ENCODE measurements around the gene CTNNBIP1.
"Not testable (repeated sequence)": the region's sequence is repeated elsewhere in the genome, so short reads cannot be mapped to it uniquely, and the experiment has no call there.

Gene CTNNBIP1, protein sequence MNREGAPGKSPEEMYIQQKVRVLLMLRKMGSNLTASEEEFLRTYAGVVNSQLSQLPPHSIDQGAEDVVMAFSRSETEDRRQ

GRCh38 chr1:9910076-9910422 is at the start of gene CTNNBIP1:
Gene CTNNBIP1 (minus strand): TSS chr1:9910269. CDS start chr1:9872064, 38,205 bp downstream.
- peak within 1 kb of the TSS; percentile 96 for H3K27ac Mint-ChIP-seq
- peak; percentile 85 for ATAC-seq

DNA sequence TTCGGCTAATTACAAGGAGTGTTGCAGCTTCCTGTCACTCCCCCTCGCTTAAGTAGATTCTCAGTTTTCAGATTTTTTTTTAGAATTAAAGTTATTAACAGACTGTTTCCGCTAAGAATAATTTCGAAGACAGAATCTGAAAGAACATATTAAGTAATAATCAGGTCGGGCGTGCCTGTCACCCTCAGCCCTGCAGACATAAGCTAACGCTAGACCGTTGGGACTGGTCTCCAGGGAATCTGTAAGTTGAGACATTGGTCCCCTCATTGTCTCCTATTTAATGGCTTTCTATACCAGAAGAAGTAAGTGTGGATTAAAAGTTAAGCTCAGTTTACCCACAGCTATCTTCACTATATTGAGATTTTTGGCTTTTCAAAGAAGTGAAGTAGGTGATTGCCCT is 47.7 kb upstream of the CTNNBIP1 start:
- H3K4me1 Mint-ChIP-seq: no peaks in the 10 kb centered on the region
- no peaks in the 10 kb centered on the region for H3K9me3 Mint-ChIP-seq
- ATAC-seq (no peak), DNase-seq (no peak)
- H3K27ac Mint-ChIP-seq: no peak overlapping the region
- H3K4me3 Mint-ChIP-seq: no peak overlapping the region
- no peaks in the 10 kb centered on the region for H3K27me3 Mint-ChIP-seq

More at GRCh38 chr1:9910076-9910422, at the start of gene CTNNBIP1:
- H3K27me3 Mint-ChIP-seq: no peaks in the 10 kb centered on the region
- H3K4me1 Mint-ChIP-seq: peaks cover 37% of the 10 kb centered on the region
- no peak for DNase-seq
- peak within 1 kb of the TSS; percentile 93 to 97 for H3K4me3 Mint-ChIP-seq
- H3K9me3 Mint-ChIP-seq: no peaks in the 10 kb centered on the region

DNA sequence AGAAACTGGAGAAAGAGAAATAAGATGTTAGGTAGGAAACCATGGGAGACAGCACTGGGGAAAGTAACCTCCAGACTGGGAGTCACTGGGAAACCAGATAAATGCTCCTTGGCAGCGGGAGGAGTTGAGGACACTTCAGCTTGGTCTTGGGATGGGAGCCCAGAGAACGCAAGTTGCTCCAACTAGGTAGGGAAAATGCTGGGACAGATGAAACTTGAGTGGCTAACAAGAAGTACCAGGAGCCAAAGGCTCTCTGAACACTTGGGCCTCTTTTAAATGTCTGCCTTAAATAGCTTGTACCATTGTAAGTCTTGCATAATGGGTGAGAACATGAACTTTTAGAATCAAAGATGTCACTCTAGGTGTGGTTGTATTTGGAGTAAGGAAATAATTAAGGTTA is 36.2 kb upstream of the CTNNBIP1 start:
- DNase-seq (no peak), ATAC-seq (no peak)
- Mint-ChIP-seq H3K4me3 (no peak overlapping the region), H3K9me3 (no peaks in the 10 kb centered on the region), H3K4me1 (peaks cover 24% of the 10 kb centered on the region), H3K27me3 (no peaks in the 10 kb centered on the region), H3K27ac (no peak overlapping the region)

DNA sequence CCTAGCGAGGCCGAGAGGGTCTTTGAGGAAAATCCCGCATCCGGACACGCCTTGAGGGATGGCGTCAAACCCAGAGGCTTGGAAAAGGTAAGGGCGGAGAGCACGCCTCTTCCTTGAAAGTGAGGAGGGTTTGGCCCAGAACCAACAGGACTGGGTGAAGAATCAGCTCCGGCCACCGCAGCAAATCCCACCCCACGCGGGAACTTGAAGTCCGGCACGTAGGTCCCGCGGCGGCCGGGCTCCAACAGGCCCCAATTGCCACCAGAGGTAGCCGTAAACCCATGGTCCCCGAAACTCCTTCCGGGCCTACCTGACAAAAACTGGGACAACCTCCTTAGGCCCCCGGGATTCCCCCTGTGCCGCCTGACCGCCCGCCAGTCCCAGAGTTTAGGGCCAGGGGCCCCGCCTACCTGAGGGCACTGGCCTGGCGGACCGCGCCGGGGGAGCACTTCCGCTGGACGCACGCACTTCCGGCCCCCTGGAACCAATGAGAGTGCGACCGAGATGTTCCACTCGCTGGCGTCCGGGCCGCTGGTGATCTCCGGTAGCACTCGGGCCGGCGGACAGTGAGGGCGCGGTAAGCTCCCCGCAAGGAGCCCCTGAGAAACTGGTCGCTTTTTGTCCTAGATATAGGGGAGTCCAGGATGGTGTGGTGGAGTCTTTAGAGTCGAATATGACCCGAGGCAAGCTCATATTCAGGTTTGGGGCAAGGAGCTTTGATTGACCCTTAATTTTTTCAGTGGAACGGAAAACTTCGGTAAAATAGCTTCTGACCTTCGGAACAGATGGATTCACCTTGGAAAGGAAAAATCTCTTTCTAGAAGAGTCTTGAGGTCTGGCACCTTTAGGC is 33.1 kb upstream of the CTNNBIP1 start, which contains the start of the genes LZIC and NMNAT1:
Gene LZIC (minus strand): TSS at position 453 of the 850 bp plus-strand sequence. CDS start 6,772 bp downstream, outside the sequence.
Gene NMNAT1 (plus strand): TSS at position 537 of the 850 bp plus-strand sequence. CDS start 28,599 bp downstream, outside the sequence.
- peak; percentile 98 for ATAC-seq
- peak; percentile 92 to 98 for DNase-seq
- H3K27ac Mint-ChIP-seq: peak within 1 kb of the TSS; percentile 100
- H3K4me3 Mint-ChIP-seq: peak within 1 kb of the TSS; percentile 99 to 100
- no peaks in the 10 kb centered on the region for H3K9me3 Mint-ChIP-seq
- H3K4me1 Mint-ChIP-seq: peaks cover 22% of the 10 kb centered on the region
- H3K27me3 Mint-ChIP-seq: no peaks in the 10 kb centered on the region

GRCh38 chr1:9942399-9942938 is 32.4 kb upstream of the CTNNBIP1 start:
- ATAC-seq (peak; percentile 65), DNase-seq (peak; percentile 32 to 55)
- Mint-ChIP-seq H3K4me1 (peaks cover 22% of the 10 kb centered on the region), H3K9me3 (no peaks in the 10 kb centered on the region), H3K4me3 (peak overlapping the region; percentile 99 to 100), H3K27ac (peak overlapping the region; percentile 100), H3K27me3 (no peaks in the 10 kb centered on the region)

DNA sequence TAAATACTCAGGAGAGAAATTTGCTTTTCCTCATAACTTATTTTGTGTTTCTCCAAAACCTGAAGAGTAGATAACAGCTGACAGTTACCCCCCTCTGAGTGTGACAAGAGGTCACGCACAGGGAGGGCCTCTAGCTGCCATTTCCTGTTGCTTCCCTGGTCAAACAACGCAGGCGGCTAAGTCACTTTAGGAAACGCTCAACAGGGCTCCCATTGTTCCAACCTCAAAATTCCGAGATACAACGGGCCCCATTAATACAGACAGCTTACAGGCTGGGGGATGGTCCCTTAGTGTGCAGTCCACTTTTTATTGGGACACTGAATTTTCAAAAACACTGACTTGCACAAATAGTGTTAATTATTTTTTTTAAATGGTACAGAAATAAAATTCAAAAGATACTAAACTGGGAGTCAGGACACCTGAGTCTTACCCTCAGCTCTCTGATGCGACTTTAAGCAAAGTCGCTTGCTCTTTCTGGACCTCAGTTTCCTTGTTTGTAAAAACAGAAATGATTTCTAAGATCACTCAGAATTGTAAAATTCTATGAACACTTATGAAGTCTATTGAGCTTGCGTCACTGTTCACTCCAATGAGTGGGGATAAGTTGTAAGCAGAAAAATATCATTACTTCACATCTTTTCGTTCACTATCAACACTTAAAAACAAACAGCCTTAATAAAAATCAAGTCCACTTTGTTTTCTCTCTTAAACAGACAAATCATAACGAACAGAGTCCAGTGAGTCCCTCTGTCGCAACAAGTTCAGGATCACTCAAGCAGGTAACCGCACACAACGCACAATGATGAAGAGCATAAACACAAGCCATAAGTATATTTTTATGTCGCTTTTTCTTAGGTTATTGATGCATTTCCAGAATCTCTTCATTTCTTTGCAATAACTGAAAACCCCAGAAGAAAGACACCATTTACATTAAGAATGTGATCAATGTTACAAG is 19.6 kb upstream of the CTNNBIP1 start:
- DNase-seq: no peak
- Mint-ChIP-seq H3K27me3 (no peaks in the 10 kb centered on the region), H3K4me3 (no peak overlapping the region), H3K4me1 (no peaks in the 10 kb centered on the region), H3K9me3 (no peaks in the 10 kb centered on the region), H3K27ac (no peak overlapping the region)
- ATAC-seq: no peak

DNA sequence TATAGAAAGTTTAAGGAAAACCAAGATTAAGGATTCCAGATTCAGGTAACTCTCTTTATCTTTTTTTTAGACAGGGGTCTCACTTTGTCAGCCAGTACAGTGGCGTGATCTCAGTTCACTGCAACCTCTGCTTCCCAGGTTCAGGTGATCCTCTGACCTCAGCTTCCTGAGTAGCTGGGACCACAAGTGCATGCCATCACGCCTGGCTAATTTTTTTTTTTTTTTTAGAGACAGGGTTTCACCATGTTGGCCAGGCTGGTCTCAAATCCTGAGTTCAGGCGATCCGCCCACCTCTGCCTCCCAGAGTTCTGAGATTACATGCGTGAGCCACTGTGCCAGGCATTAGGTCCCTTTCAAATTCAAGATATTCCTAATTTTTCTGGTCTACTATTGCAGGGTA is 17.2 kb upstream of the CTNNBIP1 start:
- no peak for ATAC-seq
- no peaks in the 10 kb centered on the region for H3K9me3 Mint-ChIP-seq
- no peaks in the 10 kb centered on the region for H3K4me1 Mint-ChIP-seq
- no peaks in the 10 kb centered on the region for H3K27me3 Mint-ChIP-seq
- H3K4me3 Mint-ChIP-seq: no peak overlapping the region
- H3K27ac Mint-ChIP-seq: no peak overlapping the region
- DNase-seq: no peak

GRCh38 chr1:9922342-9922741 is 12.3 kb upstream of the CTNNBIP1 start:
- no peak overlapping the region for H3K4me3 Mint-ChIP-seq
- ATAC-seq (no peak), DNase-seq (no peak)
- no peak overlapping the region for H3K27ac Mint-ChIP-seq
- H3K27me3 Mint-ChIP-seq: no peaks in the 10 kb centered on the region
- no peaks in the 10 kb centered on the region for H3K9me3 Mint-ChIP-seq
- H3K4me1 Mint-ChIP-seq: peaks cover 6% of the 10 kb centered on the region

GRCh38 chr1:9920606-9921005 is 10.5 kb upstream of the CTNNBIP1 start:
- peaks cover 6% of the 10 kb centered on the region for H3K4me1 Mint-ChIP-seq
- no peak overlapping the region for H3K27ac Mint-ChIP-seq
- no peak overlapping the region for H3K4me3 Mint-ChIP-seq
- ATAC-seq (no peak), DNase-seq (no peak)
- no peaks in the 10 kb centered on the region for H3K9me3 Mint-ChIP-seq
- no peaks in the 10 kb centered on the region for H3K27me3 Mint-ChIP-seq

DNA sequence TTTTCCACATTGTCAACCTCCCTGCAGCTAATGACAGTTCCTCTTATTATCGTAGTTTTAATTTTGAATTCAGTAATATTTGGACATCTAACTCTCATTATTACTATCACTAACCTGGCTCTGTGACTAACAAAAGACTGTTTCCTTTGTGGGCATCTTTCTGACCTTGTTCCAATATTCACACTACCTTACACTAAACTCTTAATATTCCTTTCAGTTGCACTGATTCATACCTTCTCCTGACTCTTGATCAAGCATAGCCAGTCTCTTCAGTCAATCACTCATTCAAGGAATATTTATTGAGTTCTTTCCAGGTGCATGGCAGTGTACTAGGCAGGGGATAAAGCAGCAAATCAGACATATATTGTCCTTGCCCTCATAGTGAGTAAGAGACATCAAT is 7.8 kb upstream of the CTNNBIP1 start:
- Mint-ChIP-seq H3K27ac (peak overlapping the region in 1 of 2 donors; percentile 2), H3K4me1 (peaks cover 6% of the 10 kb centered on the region), H3K27me3 (no peaks in the 10 kb centered on the region), H3K4me3 (no peak overlapping the region), H3K9me3 (no peaks in the 10 kb centered on the region)
- DNase-seq: no peak
- ATAC-seq: peak; percentile 55

GRCh38 chr1:9917495-9917894 is 7.4 kb upstream of the CTNNBIP1 start:
- not testable (repeated sequence) for H3K27me3 Mint-ChIP-seq, DNase-seq, ATAC-seq, H3K27ac Mint-ChIP-seq, H3K4me3 Mint-ChIP-seq, H3K9me3 Mint-ChIP-seq, H3K4me1 Mint-ChIP-seq

GRCh38 chr1:9916452-9916851 is 6.4 kb upstream of the CTNNBIP1 start:
- no peaks in the 10 kb centered on the region for H3K27me3 Mint-ChIP-seq

DNA sequence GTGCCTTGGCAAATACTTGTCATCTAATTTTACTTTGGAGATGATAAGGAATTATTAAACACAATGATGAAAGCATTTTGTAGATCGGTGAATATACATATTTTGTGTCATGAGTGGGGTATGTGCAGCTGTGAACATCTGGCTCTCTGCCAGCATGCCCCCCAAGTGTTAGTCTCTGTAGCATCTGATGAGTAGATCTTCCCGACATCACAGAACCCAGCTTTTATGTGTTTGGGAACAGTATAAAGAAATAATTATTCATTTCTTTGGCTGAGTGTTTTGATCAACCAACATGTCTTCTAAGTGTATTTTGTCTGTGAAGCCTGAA is 4.5 kb upstream of the CTNNBIP1 start:
- no peak overlapping the region for H3K4me3 Mint-ChIP-seq
- H3K9me3 Mint-ChIP-seq: no peaks in the 10 kb centered on the region
- DNase-seq (no peak), ATAC-seq (no peak)
- H3K4me1 Mint-ChIP-seq: peaks cover 19% of the 10 kb centered on the region
- no peak overlapping the region for H3K27ac Mint-ChIP-seq
- no peaks in the 10 kb centered on the region for H3K27me3 Mint-ChIP-seq

More at GRCh38 chr1:9916452-9916851, 6.4 kb upstream of the CTNNBIP1 start:
- ATAC-seq (no peak), DNase-seq (no peak)
- Mint-ChIP-seq H3K27ac (no peak overlapping the region), H3K4me1 (peaks cover 11% of the 10 kb centered on the region), H3K4me3 (no peak overlapping the region), H3K9me3 (no peaks in the 10 kb centered on the region)

DNA sequence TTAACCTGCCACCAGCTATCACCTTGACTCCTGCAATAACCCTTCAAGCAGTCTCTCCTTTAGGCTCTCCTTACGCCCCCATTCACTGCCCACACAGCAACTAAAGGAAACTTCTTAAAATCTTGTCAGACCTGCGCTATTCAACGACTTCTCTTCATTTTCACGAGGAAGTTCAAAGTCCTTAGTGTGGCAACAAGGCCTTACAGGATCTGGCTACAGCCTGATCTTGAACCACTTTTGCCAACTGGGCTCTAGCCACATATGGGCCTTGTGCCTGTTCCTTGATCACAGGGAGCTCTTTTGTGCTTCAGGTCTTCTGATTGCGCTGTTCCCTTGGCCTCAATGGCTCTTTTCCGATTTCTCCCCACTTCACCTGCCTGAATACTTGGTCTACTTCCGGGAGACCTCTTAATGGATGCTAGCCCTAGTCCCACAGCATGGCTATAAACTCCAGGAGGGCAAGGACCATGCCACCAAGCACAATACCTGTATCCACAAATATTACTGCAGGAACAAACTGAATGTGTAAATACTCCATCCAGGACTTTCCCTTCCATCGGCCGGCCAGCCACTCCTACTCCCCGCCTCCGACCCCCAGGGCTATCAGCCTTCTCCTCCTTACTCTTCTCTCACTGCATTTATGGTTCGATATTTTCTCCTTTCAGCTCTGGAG is 2.3 kb upstream of the CTNNBIP1 start:
- Mint-ChIP-seq H3K4me3 (peak overlapping the region; percentile 2 to 26), H3K9me3 (no peaks in the 10 kb centered on the region), H3K27ac (no peak overlapping the region), H3K4me1 (peaks cover 32% of the 10 kb centered on the region), H3K27me3 (no peaks in the 10 kb centered on the region)
- ATAC-seq (no peak), DNase-seq (no peak)

All from stimulated activated naive CD8-positive, alpha-beta T cell treated with anti-CD3 and anti-CD28 coated beads, Interleukin-15, amount 100 ng/mL, for 72 hours (primary cell).